Colonic mucosa (tissue), 4 donors: ENCODE data around the gene OR2L5. TPM values are rescaled to one million over a fixed set of nuclear protein-coding genes. Genes with fewer than 3 reads are reported as not detected.

Source experiments
- DNase-seq: peaks from one replicate; pipeline ENCODE4 v3.0.0-alpha.2; 2020
- H3K27ac ChIP-seq: fragments of 200-600 bp; one replicate; pipeline ENCODE4 v1.8.0; 2021
- H3K27me3 ChIP-seq: fragments of 200-600 bp; one replicate; pipeline ENCODE4 v1.8.0; 2021
- H3K36me3 ChIP-seq: fragments of 200-600 bp; one replicate; pipeline ENCODE4 v1.8.0; 2021
- H3K4me1 ChIP-seq: fragments of 200-600 bp; one replicate; pipeline ENCODE4 v1.8.0; 2021; ENCODE audit warnings: mild to moderate bottlenecking
- H3K4me3 ChIP-seq: fragments of 200-600 bp; one replicate; pipeline ENCODE4 v1.8.0; 2021
- H3K9ac ChIP-seq, 2 donors: one replicate each; pipeline ENCODE4 v1.7.0; 2013; ENCODE audit warnings: control low read depth in 2 of 2, low read depth in 2 of 2, low read length in 2 of 2
- H3K9me3 ChIP-seq: fragments of 200-600 bp; one replicate; pipeline ENCODE4 v1.8.0; 2021
- intact Hi-C: fragments of 100-400 bp; cut with DNase I; formaldehyde crosslinking; loops from one replicate; pipeline ENCODE4 v1.14.1; 2022
- total RNA-seq, 2 donors: library from RNA; stranded (reverse); fragmentation: NEBNext Ultra II Directional in 1 of 2; extraction: Animal tissue kit (Norgen Biotek cat#: 25700) in 1 of 2; gene quantifications; one replicate each; pipeline ENCODE4 v1.2.1, GENCODE V29; 2021
- TF ChIP-seq, protein P1 (sequence below): fragments of 200-600 bp; IDR thresholded peaks from one replicate; pipeline ENCODE4 v1.8.0; 2022; ENCODE audit warnings: antibody characterized with exemption, mild to moderate bottlenecking
- donor health status: healthy.
- donor health status: DM: no; HTN: no; CAD: no.
- donor health status: DM: no; HTN: no; CAD: no.

The OR2L5 gene
- total RNA-seq, 2 donors from 2014 or later: not detected

DNA sequence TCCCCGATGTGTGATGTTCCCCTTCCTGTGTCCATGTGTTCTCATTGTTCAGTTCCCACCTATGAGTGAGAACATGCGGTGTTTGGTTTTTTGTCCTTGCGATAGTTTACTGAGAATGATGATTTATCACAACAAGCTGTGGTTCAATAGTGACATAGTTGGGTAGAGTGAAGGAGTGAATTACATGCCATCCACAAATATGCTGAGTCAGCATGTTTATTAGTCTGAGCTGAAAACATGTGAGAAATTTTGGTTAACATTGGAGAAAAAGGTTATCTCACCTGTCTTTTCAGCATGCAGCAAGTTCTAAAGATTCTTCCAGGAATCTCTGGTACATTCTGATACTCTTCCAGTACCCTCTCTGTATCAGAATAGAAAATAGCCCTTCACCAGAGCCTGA, 52.1 kb downstream of the OR2L5 start:
- no peak overlapping the region for H3K4me3 ChIP-seq
- TF ChIP-seq, protein P1, sequence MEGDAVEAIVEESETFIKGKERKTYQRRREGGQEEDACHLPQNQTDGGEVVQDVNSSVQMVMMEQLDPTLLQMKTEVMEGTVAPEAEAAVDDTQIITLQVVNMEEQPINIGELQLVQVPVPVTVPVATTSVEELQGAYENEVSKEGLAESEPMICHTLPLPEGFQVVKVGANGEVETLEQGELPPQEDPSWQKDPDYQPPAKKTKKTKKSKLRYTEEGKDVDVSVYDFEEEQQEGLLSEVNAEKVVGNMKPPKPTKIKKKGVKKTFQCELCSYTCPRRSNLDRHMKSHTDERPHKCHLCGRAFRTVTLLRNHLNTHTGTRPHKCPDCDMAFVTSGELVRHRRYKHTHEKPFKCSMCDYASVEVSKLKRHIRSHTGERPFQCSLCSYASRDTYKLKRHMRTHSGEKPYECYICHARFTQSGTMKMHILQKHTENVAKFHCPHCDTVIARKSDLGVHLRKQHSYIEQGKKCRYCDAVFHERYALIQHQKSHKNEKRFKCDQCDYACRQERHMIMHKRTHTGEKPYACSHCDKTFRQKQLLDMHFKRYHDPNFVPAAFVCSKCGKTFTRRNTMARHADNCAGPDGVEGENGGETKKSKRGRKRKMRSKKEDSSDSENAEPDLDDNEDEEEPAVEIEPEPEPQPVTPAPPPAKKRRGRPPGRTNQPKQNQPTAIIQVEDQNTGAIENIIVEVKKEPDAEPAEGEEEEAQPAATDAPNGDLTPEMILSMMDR: no peak
- H3K9ac ChIP-seq: no peak overlapping the region
- no peaks in the 10 kb centered on the region for H3K9me3 ChIP-seq
- no peaks in the 10 kb centered on the region for H3K27me3 ChIP-seq
- no peaks in the 10 kb centered on the region for H3K36me3 ChIP-seq
- H3K4me1 ChIP-seq: no peaks in the 10 kb centered on the region
- intact Hi-C loops: no loop called here
- DNase-seq: no peak
- H3K27ac ChIP-seq: no peak overlapping the region

Other genes starting within 250 kb of the OR2L5 start
- gene OR14A16, start 189.5 kb upstream of the OR2L5 start, total RNA-seq: not detected
- gene OR11L1, start 171.8 kb upstream of the OR2L5 start, total RNA-seq: not detected
- gene TRIM58, start 156.5 kb upstream of the OR2L5 start, total RNA-seq: 1 to 10 TPM; 2.4 to 3.6 TPM
- under 1 TPM; 0.82 to 0.96 TPM for gene OR2W3, start 118.1 kb upstream of the OR2L5 start, total RNA-seq
- not detected for gene OR2T8, start 93.4 kb upstream of the OR2L5 start, total RNA-seq
- not detected for gene OR2AJ1, start 88.8 kb upstream of the OR2L5 start, total RNA-seq
- not detected for gene OR2L8, start 64.8 kb upstream of the OR2L5 start, total RNA-seq
- gene OR2AK2, start 48.4 kb upstream of the OR2L5 start, total RNA-seq: not detected
- gene OR2L2, start 16.4 kb downstream of the OR2L5 start, total RNA-seq: under 1 TPM in 1 of 2 donors, not detected in 1; 0.10 TPM
- gene OR2L3, start 33.2 kb downstream of the OR2L5 start, total RNA-seq: not detected
- not detected for gene OR2L13, start 81.5 kb downstream of the OR2L5 start, total RNA-seq
- not detected for gene OR2M5, start 131.5 kb downstream of the OR2L5 start, total RNA-seq
- gene OR2M2, start 161.2 kb downstream of the OR2L5 start, total RNA-seq: not detected
- gene OR2M3, start 183.6 kb downstream of the OR2L5 start, total RNA-seq: not detected
- gene OR2M4, start 217.8 kb downstream of the OR2L5 start, total RNA-seq: not detected